ENCODE measurements around the gene GCSAM. TPM values are rescaled to one million over a fixed set of nuclear protein-coding genes. Genes with fewer than 3 reads are reported as not detected.

The GCSAM gene
- polyA plus RNA-seq, 1 of the 3 experiments (the other 2 are of a cell fraction): not detected

- H2AFZ ChIP-seq (ENCODE audit: low read depth): no peak overlapping the region
- H3K9me2 ChIP-seq: no peaks in the 10 kb centered on the region
- TF ChIP-seq EP300 (IDR thresholded peaks at IDR 0.05; ENCODE audit: borderline replicate concordance in 1 of 2, low read depth in 1 of 2, low read length in 1 of 2) (no peak), TEAD4 (IDR thresholded peaks at IDR 0.05; ENCODE audit: borderline replicate concordance, insufficient read depth) (no peak), CHD2 (IDR thresholded peaks at IDR 0.05; ENCODE audit: low read length, partially characterized antibody) (no peak), FOXJ3 (CRISPR knock-in tag; IDR thresholded peaks at IDR 0.05) (no peak), ELF1 (IDR thresholded peaks at IDR 0.05) (no peak), GABPA (IDR thresholded peaks at IDR 0.05; ENCODE audit: low read depth) (no peak), TAF1 (IDR thresholded peaks at IDR 0.05; ENCODE audit: borderline replicate concordance, low read depth, low read length) (no peak), FOSL2 (IDR thresholded peaks at IDR 0.05; ENCODE audit: borderline replicate concordance, low read depth) (no peak), RFX5 (IDR thresholded peaks at IDR 0.05; ENCODE audit: low read length) (no peak), TCF12 (IDR thresholded peaks at IDR 0.05) (no peak), RCOR1 (IDR thresholded peaks at IDR 0.05; ENCODE audit: low read length) (no peak), GATA2 (CRISPR knock-in tag; IDR thresholded peaks at IDR 0.05) (no peak), SIN3A (IDR thresholded peaks at IDR 0.05; ENCODE audit: borderline replicate concordance, low read depth, low read length) (no peak), ZBTB33 (IDR thresholded peaks at IDR 0.05; ENCODE audit: borderline replicate concordance, low read depth) (no peak), MAX (IDR thresholded peaks at IDR 0.05; ENCODE audit: low read depth) (no peak), SMC3 (IDR thresholded peaks at IDR 0.05; ENCODE audit: low read depth, low read length) (no peak)
- ChIA-PET POLR2A (no interaction called here), CTCF (no interaction called here)
- no peaks in the 10 kb centered on the region for H4K20me1 ChIP-seq (ENCODE audit: insufficient read depth)
- no peaks in the 10 kb centered on the region for H3K9me3 ChIP-seq
- 86% methylated on average over 6 of the region's 6 CpGs for WGBS (ENCODE audit: low lambda C conversion rate)
- H3K27ac ChIP-seq (ENCODE audit: low read depth in 2 of 2, low read length in 1 of 2): no peak overlapping the region
- no peak overlapping the region for H3K4me3 ChIP-seq (ENCODE audit: low read depth in 2 of 2, low read length in 1 of 2)
- H3K79me2 ChIP-seq (ENCODE audit: insufficient read depth): peaks cover 64% of the 10 kb centered on the region
- H3K27me3 ChIP-seq (ENCODE audit: insufficient read depth): no peaks in the 10 kb centered on the region
- peaks cover 8% of the 10 kb centered on the region for H3F3A ChIP-seq (replicated peaks; ENCODE audit: insufficient read depth)
- peaks cover 5% of the 10 kb centered on the region in 2 experiments; a peak in 2 of 4 replicates for H3K4me1 ChIP-seq (ENCODE audit: control insufficient read depth in 1 of 2, insufficient read depth in 2 of 2, low read depth in 1 of 2, low read length in 1 of 2)
- no peak for DNase-seq
- peaks cover 0 to 13% of the 10 kb centered on the region in 2 experiments for H3K36me3 ChIP-seq (replicated peaks in 1 of 2; ENCODE audit: control insufficient read depth in 1 of 2, insufficient read depth in 2 of 2, low read length in 1 of 2)
- H3K9ac ChIP-seq: no peak overlapping the region
- H3K4me2 ChIP-seq: no peak overlapping the region
These were observed 42.0 kb downstream of the GCSAM start for GRCh38 chr3:112090887-112091586.

Data from SK-N-SH (cell line).